Lower leg skin (tissue), 3 donors: Measurements from ENCODE around the gene CEP350.

Source experiments
- POLR2A ChIP-seq, 2 donors: fragments of 450-650 bp; IDR thresholded peaks; one replicate each; pipeline ENCODE4 v1.6.1; 2016 to 2017; ENCODE audit warnings: antibody characterized with exemption in 2 of 2, mild to moderate bottlenecking in 1 of 2, moderate library complexity in 1 of 2
- TF ChIP-seq, protein P1 (sequence below), 3 donors: fragments of 450-650 bp; IDR thresholded peaks; one replicate each; pipeline ENCODE4 v1.5.1; 2016; ENCODE audit warnings: antibody characterized with exemption in 3 of 3, mild to moderate bottlenecking in 3 of 3, moderate library complexity in 2 of 3

DNA sequence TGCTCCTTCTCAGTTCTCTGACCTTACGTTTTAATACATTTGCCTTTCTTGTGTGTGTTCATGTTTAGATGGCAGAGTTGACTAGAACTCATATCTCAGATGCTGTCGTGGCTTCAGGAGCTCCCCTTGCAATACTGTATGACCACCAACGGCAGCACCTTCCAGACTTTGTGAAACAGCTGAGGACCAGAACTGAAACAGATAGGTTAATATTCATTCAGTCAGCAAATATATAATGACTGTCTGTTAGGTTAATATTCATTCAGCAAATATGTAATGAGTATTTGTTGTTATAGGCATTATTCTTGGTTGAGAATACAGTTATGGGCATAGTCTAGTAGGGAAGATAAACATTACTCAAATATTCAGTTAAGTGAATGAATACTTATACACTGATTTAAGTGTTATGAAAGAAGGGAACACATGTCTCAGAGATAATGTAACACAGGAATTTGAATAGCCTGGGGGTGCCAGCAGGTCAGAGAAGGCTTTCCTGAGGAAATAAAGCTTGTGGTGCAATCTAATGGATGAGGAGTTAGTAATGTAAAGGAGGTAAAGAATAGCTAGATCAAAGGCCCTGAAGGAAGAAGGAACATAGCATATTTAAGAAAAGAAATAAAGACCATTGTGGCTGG, 88.5 kb downstream of the CEP350 start:
- no peak for TF ChIP-seq POLR2A (IDR thresholded peaks at IDR 0.05)
- TF ChIP-seq, protein P1, sequence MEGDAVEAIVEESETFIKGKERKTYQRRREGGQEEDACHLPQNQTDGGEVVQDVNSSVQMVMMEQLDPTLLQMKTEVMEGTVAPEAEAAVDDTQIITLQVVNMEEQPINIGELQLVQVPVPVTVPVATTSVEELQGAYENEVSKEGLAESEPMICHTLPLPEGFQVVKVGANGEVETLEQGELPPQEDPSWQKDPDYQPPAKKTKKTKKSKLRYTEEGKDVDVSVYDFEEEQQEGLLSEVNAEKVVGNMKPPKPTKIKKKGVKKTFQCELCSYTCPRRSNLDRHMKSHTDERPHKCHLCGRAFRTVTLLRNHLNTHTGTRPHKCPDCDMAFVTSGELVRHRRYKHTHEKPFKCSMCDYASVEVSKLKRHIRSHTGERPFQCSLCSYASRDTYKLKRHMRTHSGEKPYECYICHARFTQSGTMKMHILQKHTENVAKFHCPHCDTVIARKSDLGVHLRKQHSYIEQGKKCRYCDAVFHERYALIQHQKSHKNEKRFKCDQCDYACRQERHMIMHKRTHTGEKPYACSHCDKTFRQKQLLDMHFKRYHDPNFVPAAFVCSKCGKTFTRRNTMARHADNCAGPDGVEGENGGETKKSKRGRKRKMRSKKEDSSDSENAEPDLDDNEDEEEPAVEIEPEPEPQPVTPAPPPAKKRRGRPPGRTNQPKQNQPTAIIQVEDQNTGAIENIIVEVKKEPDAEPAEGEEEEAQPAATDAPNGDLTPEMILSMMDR (IDR thresholded peaks at IDR 0.05), result no peak
